GM19099 (cell line): Measurements from ENCODE around the gene TTC28.

Source experiments
- POLR2A ChIP-seq: IDR thresholded peaks from 3 replicates; pipeline ENCODE4 v1.6.1; 2011; ENCODE audit warnings: low read depth; ENCODE audit not compliant: insufficient read length; ENCODE audit errors: extremely low read depth

The TTC28 gene

GRCh38 chr22:28250036-28250695 is 429.5 kb downstream of the TTC28 start:
- TF ChIP-seq POLR2A = no peak

GRCh38 chr22:28249402-28249801 is 430.2 kb downstream of the TTC28 start:
- no peak for TF ChIP-seq POLR2A

- no peak for TF ChIP-seq POLR2A
These were observed 431.8 kb downstream of the TTC28 start for GRCh38 chr22:28247667-28248363.

- no peak for TF ChIP-seq POLR2A
These were observed 432.5 kb downstream of the TTC28 start for GRCh38 chr22:28247136-28247535.

GRCh38 chr22:28246397-28246796 is 433.2 kb downstream of the TTC28 start:
- no peak for TF ChIP-seq POLR2A

GRCh38 chr22:28245579-28246224 is 433.9 kb downstream of the TTC28 start:
- TF ChIP-seq POLR2A = no peak

- no peak for TF ChIP-seq POLR2A
These were observed 434.9 kb downstream of the TTC28 start for GRCh38 chr22:28244757-28245156.

- TF ChIP-seq POLR2A = no peak
These were observed 436.1 kb downstream of the TTC28 start for GRCh38 chr22:28243539-28243938.

GRCh38 chr22:28241656-28242290 is 437.9 kb downstream of the TTC28 start:
- no peak for TF ChIP-seq POLR2A

GRCh38 chr22:28239941-28240340 is 439.7 kb downstream of the TTC28 start:
- no peak for TF ChIP-seq POLR2A

- TF ChIP-seq POLR2A = no peak
These were observed 441.9 kb downstream of the TTC28 start for GRCh38 chr22:28237783-28238182.

- no peak for TF ChIP-seq POLR2A
These were observed 442.5 kb downstream of the TTC28 start for GRCh38 chr22:28237112-28237511.

- TF ChIP-seq POLR2A = no peak
These were observed 447.4 kb downstream of the TTC28 start for GRCh38 chr22:28232204-28232603.

GRCh38 chr22:28231441-28231840 is 448.2 kb downstream of the TTC28 start:
- TF ChIP-seq POLR2A = no peak

GRCh38 chr22:28230671-28231070 is 449.0 kb downstream of the TTC28 start:
- TF ChIP-seq POLR2A = no peak
